H1 (cell line): ENCODE results near the gene JMJD8. TPM values are rescaled to one million over a fixed set of nuclear protein-coding genes. Genes with fewer than 3 reads are reported as not detected.

ENCODE experiments used
- ASH2L ChIP-seq: fragments of 200-600, 300-600 bp; sonication (generic); IDR thresholded peaks from one replicate; pipeline ENCODE4 v1.7.1; 2017; ENCODE audit warnings: low read length
- BACH1 ChIP-seq: IDR thresholded peaks from 2 replicates; pipeline ENCODE4 v1.6.1; 2012; ENCODE audit warnings: low read length, improper control_type of control experiment
- BRCA1 ChIP-seq: IDR thresholded peaks from 2 replicates; pipeline ENCODE4 v1.6.1; 2012; ENCODE audit warnings: low read depth, low read length, improper control_type of control experiment
- CTCF ChIP-seq, 3 experiments: IDR thresholded peaks; 1 replicate in 2 of 3; 2 replicates in 1 of 3; pipeline versions ENCODE4 v1.5.1 to v1.6.1; 2011; ENCODE audit warnings: low read length in 3 of 3, mild to moderate bottlenecking in 3 of 3, inconsistent platforms in 2 of 3, low read depth in 1 of 3, moderate library complexity in 1 of 3; ENCODE audit not compliant: insufficient read depth in 1 of 3; ENCODE audit errors: control extremely low read depth in 1 of 3
- JUND ChIP-seq: IDR thresholded peaks from 2 replicates; pipeline ENCODE4 v1.6.1; 2011; ENCODE audit warnings: mild to moderate bottlenecking, improper control_type of control experiment, low read length
- NANOG ChIP-seq: IDR thresholded peaks from 2 replicates; pipeline ENCODE4 v1.6.1; 2011; ENCODE audit warnings: low read length, low read depth, mild to moderate bottlenecking, inconsistent platforms; ENCODE audit not compliant: insufficient read depth, poor library complexity, severe bottlenecking
- RNF2 ChIP-seq: fragments of 200-900, 300-1000 bp; sonication (generic); IDR thresholded peaks from 2 replicates; pipeline ENCODE4 v1.7.1; 2016; ENCODE audit warnings: borderline replicate concordance, low read depth, mild to moderate bottlenecking, antibody characterized with exemption, low read length; ENCODE audit not compliant: poor library complexity, severe bottlenecking; ENCODE audit errors: missing control alignments
- SIN3A ChIP-seq, 2 experiments: IDR thresholded peaks in 1 of 2; conservative IDR thresholded peaks in 1 of 2; 2 replicates each; pipeline ENCODE4 v1.6.1; 2011 to 2012; ENCODE audit warnings: low read length in 2 of 2, improper control_type of control experiment in 1 of 2, low read depth in 1 of 2, mild to moderate bottlenecking in 1 of 2
- SIX5 ChIP-seq: IDR thresholded peaks from 2 replicates; pipeline ENCODE4 v1.6.1; 2011; ENCODE audit warnings: mild to moderate bottlenecking, low read depth, low read length
- SP1 ChIP-seq: IDR thresholded peaks from 2 replicates; pipeline ENCODE4 v1.6.1; 2011; ENCODE audit warnings: low read depth, low read length
- SP2 ChIP-seq: IDR thresholded peaks from 2 replicates; pipeline ENCODE4 v1.6.1; 2012; ENCODE audit warnings: mild to moderate bottlenecking, low read length, inconsistent platforms
- SRF ChIP-seq: IDR thresholded peaks from 2 replicates; pipeline ENCODE4 v1.6.1; 2011; ENCODE audit warnings: mild to moderate bottlenecking, low read depth, low read length, moderate library complexity
- USF2 ChIP-seq: IDR thresholded peaks from 2 replicates; pipeline ENCODE4 v1.6.1; 2011; ENCODE audit warnings: low read length, improper control_type of control experiment
- YY1 ChIP-seq: IDR thresholded peaks from 2 replicates; pipeline ENCODE4 v1.6.1; 2011; ENCODE audit warnings: low read depth, mild to moderate bottlenecking, low read length
- polyA plus RNA-seq, 7 experiments: library from polyadenylated mRNA; depleted of rRNA in 3 of 7; stranded (reverse) in 5 of 7; unstranded in 2 of 7; fragments of >200 nt in 5 of 7; fragments of 200-250 nt in 2 of 7; gene quantifications; 1 replicate in 5 of 7; 2 replicates in 1 of 7; 4 replicates in 1 of 7; pipeline versions ENCODE4 v1.2.1 to v1.2.3, GENCODE V29; 2011 to 2013; ENCODE audit warnings: missing spikeins in 2 of 7, mixed read lengths in 2 of 7
- total RNA-seq: library from RNA; stranded (reverse); fragmentation: NEBNext Ultra II Directional; extraction: Animal tissue kit (Norgen Biotek cat#: 25700); gene quantifications from 2 replicates; pipeline ENCODE4 v1.2.1, GENCODE V29; 2021

JMJD8 gene
- total and polyA plus RNA-seq, 2 of the 8 experiments (the other 6 are each of a cell fraction or from before 2014, with no cell fraction given), result 46.4 to 87.4 TPM

GRCh38 chr16:709566-710499, 25.7 kb upstream of the JMJD8 start (continued):
- TF ChIP-seq CTCF (IDR thresholded peaks at IDR 0.05; ENCODE audit: control extremely low read depth in 1 of 3, insufficient read depth in 1 of 3, low read depth in 1 of 3, low read length in 3 of 3), result peak in 2 of 3 experiments; percentile 22 to 28; a peak in 2 of 4 replicates
- TF ChIP-seq NANOG, result no peak
- no peak for TF ChIP-seq SP2
- no peak for TF ChIP-seq SIX5
- no peak for TF ChIP-seq YY1
- TF ChIP-seq SIN3A (conservative IDR thresholded peaks at IDR 0.05 in 1 of 2, IDR thresholded peaks at IDR 0.05 in 1 of 2; ENCODE audit: low read depth in 1 of 2, low read length in 2 of 2), result 0 out of 4 replicates have a peak, but pooled peaks of 1 of the 2 experiments have one; percentile 63
- no peak for TF ChIP-seq BRCA1
- no peak for TF ChIP-seq RNF2
- no peak for TF ChIP-seq SRF
- peak; percentile 49; the same call in 1 of the 2 replicates for TF ChIP-seq BACH1
- no peak for TF ChIP-seq USF2
- TF ChIP-seq ASH2L, result no peak
- 0 out of 2 replicates have a peak, but pooled peaks have one; percentile 40 for TF ChIP-seq JUND
- TF ChIP-seq SP1, result no peak
